ENCODE data around the gene MACROD2. TPM values are rescaled to one million over a fixed set of nuclear protein-coding genes. Genes with fewer than 3 reads are reported as not detected.

MACROD2 gene
- total RNA-seq, 1 donor: 0.81 TPM

DNA sequence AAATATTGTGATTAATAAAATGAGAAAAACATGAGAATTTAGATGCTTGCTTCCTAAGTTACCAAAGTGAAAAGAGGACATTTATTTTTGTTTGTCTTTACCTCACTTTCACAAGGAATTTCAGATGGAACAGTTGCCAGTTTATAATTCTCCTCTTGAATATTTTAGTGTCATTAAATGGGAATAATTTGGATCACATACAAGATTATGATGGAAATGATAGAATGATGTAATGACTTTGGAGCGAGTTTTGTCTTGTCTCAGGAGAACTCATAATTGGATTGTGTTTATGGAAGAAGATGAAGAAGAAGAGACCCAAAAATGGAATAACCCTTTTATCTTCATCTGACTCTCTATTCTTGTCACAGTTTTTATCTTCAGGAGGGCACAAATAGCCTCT lies 515.0 kb downstream of the MACROD2 start:
- DNase-seq (ENCODE audit: low read depth in 2 of 3, low spot score in 2 of 3): no peak

DNA sequence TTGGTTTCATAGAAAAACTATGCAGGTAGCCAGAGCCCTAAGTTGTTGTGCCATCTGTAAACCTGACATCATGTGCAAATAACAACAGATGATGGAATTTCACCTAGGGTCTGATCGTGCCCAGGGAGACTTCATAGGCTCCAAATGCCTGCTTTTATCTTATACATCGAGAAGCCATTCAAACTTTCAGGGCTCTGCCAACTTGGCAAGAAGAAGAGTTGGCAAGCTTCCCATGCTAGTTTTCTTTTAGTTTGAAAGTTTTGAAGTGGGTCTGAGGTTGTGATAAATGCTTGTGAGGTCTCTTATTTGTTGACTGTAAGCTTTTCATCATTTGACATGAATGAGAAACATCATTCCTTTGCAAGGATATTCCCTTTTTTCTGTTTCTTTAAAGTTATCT lies 517.5 kb downstream of the MACROD2 start:
- DNase-seq (ENCODE audit: low read depth in 2 of 3, low spot score in 2 of 3): no peak

DNA sequence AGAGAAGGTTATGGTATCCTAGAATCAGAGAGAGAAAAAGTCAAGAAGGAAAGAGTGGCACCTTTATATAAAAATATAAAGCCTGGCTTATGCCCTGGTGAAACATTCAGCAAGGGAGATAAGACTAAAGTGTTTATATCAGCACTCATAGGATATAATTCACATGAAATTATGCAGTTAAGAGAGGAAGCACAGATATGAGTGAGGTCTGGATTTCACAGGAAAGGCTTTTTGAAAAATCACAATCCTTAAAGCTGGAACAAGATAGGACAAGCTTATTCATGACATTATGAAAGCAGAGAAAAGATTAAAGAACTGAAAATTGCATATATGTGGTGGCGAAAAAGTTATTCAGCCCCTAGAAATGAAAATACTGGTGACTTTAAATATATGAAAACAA lies 523.3 kb downstream of the MACROD2 start:
- no peak for DNase-seq (ENCODE audit: low read depth in 2 of 3, low spot score in 2 of 3)

- DNase-seq (ENCODE audit: low read depth in 2 of 3, low spot score in 2 of 3): no peak
Observed at GRCh38 chr20:14521016-14521415, 525.7 kb downstream of the MACROD2 start.

DNA sequence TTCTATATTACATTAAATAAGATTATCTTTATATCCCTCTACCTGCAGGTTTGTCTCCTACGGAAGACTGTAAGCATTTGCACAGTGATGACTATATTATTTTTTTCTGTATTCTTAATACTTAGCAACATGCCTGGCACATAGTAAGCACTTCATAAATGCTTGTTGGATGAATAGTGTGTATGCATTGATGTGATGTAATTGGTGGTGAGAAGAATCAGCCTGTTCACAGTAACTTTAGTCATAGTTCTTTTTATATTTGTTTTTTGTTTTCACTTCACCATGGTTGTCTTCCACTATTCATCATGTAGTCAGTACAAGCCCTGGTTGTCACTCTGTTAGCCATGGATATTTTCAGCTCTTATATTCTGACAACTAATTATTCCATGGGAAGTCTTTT lies 526.1 kb downstream of the MACROD2 start:
- no peak for DNase-seq (ENCODE audit: low read depth in 2 of 3, low spot score in 2 of 3)

DNA sequence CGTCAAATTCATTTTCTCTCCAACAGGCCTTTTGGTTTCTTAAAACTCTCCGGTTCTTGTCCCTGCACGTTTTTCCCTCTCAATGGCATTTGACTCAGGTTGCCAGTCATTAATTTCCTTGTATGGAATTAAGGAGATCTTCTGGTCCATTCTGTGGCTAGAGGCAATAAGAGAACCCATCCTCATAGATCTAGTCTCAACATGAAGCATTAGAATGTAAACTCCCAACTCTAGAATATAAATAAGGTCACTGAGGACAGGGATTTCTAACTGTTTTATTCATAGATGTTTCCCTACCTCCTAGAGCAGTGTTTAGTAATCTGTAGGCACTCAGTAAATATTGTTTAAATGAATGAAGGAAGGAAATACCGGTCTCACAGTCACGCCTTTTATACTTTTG lies 527.3 kb downstream of the MACROD2 start:
- DNase-seq (ENCODE audit: low read depth in 2 of 3, low spot score in 2 of 3): no peak

GRCh38 chr20:14523090-14523489 lies 527.8 kb downstream of the MACROD2 start:
- no peak for DNase-seq (ENCODE audit: low read depth in 2 of 3, low spot score in 2 of 3)

DNA sequence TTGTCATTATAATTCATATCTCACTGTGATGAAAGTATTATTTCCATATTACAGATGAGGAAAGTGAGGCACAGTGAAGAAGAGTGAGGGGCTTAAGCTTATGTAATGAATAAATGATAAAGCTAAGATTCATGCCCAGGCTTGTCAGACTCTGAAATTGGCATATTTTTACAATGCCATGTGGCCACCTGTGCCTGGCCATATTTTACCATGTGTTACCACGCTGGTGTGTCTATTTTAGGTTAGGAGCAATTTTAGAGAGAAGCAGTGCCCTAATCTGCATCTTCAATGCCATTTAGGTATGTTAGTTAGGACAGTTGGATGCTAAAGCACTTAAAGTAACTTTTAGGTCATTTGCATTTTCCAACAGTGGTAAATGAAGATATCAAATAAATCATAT lies 530.1 kb downstream of the MACROD2 start:
- DNase-seq (ENCODE audit: low read depth in 2 of 3, low spot score in 2 of 3): no peak

DNA sequence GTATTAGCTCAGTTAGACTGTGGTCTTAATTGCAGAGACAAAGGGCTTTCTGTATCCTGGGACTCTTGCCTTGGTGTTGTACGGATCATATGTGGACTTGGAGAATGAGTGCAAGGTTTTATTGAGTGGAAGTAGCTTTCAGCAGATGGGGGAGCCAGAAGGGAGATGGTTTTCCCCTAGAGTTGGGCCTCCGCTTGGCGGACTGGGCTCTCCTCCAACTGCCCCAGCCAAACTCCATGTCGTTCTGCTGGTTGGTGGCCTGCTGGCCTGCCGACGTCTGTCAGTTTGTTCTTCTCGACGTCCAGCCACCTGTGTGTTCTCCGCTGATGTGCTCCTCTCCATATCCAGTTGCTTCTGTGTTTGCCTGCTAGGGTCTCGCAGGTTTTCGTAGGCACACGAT lies 531.6 kb downstream of the MACROD2 start:
- no peak for DNase-seq (ENCODE audit: low read depth in 2 of 3, low spot score in 2 of 3)

DNA sequence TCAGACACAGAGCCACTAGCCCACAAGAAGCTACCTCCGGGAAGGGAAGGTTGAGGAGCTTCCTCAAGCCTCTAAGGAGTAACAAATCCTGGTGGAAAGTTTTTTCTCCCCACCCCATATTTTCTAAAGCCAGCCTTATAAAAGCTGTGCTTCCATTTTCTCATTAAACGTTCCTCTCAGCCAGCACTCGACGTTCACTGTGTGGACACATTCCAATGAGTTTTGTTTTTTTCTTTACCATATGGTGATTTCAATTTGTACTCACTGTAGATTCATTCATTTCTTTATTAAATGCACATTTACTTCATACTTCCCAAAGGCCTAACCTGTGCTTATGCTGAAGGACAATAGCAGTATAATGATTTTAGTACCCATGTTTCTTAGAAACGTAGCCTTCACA lies 536.5 kb downstream of the MACROD2 start:
- no peak for DNase-seq (ENCODE audit: low read depth in 2 of 3, low spot score in 2 of 3)

DNA sequence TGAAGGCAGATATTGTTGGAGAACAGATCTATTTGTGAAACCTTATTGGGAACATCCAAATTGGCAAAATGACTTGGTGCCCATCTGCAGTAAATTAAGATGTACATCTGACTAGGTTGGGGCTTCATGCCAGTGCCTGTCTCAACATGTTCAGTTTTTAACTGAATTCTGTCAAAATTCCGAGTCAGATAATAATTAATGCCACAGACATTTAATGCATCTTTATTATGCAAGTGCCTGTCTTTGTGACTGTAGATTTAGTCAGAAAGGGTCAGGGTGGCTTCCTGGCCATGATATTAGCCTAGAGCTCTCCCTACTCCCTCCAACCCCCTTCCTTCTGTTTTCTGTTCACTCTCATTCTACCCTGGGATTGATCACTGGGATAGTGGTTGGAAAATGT lies 541.4 kb downstream of the MACROD2 start:
- DNase-seq (ENCODE audit: low read depth in 2 of 3, low spot score in 2 of 3): no peak

DNA sequence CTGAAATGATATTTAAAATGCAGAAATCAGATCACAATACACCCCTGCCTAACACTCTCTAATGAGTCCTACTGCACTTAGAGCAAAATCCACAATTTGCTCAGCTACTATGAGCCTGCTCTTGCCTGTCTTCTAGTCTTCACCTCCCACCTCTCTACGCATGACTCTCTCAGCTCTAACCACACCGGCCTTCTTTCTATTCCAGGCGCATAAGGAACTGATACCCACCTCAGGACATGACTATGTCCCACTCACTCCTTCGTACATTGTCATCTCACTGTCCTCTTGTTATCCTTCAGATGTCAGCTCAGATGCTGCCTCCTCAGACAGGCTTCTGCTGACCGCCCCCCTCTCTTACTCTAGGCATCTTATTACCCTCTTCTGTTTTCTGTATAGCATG lies 543.1 kb downstream of the MACROD2 start:
- no peak for DNase-seq (ENCODE audit: low read depth in 2 of 3, low spot score in 2 of 3)

DNA sequence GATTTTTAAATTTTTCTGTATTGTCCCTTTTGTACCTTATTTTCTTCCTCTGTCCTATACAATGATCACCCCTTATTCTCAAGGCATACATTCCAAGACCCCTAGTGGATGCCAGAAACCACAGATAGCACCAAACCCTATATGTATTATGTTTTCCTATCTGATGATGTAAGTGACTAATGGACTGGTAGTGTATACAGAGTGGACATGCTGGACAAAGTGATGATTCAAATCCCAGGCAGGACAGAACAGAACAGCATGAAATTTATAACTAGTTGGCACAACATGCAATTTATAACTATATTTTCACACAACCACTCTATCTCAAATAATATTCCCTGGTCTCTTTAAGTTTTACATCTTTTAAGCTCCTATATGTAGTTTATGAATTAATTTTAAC lies 547.7 kb downstream of the MACROD2 start:
- no peak for DNase-seq (ENCODE audit: low read depth in 2 of 3, low spot score in 2 of 3)

DNA sequence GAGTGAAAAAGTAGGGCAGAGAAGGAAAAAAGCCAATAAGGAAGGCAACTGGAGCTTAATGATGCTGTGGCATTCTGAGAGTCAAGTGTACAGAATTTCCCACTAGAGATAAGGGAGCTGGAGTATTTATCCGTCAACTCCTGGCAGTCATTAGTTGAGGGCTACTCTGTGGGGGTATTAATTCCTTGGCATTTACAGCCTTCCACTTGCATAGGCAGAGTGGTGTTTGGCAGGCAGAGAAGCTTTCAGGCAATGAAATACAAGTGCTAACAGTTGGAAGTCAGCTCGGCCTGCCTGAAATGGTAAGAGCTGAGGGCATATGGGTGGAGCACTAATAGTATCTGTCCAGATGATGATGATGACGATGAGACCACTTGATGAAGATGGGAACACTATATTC lies 549.4 kb downstream of the MACROD2 start:
- no peak for DNase-seq (ENCODE audit: low read depth in 2 of 3, low spot score in 2 of 3)

DNA sequence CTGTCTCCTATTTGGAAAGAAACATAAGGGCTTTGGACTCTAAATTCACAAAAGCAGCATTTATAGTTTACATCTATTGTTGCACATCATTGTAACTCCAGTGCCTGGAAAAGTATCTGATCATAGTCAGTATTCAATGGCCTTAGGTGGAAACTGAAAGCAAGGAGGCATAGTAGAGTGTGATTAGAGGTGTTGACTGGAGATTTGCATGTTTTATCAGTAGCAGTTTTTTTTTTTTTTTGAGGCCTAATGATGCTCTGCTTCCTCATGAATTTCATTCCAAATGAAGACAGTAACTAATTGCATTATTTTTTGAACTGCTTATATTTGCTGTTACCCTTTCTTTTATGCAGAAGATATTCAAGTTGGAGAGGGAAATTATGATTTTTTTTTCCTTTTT lies 555.3 kb downstream of the MACROD2 start:
- DNase-seq (ENCODE audit: low read depth in 2 of 3, low spot score in 2 of 3): no peak

GRCh38 chr20:14553774-14554534 lies 558.6 kb downstream of the MACROD2 start:
- DNase-seq (ENCODE audit: low read depth in 2 of 3, low spot score in 2 of 3): no peak

- DNase-seq (ENCODE audit: low read depth in 2 of 3, low spot score in 2 of 3): no peak
Observed at GRCh38 chr20:14555676-14556075, 560.4 kb downstream of the MACROD2 start.

GRCh38 chr20:14556206-14556605 lies 560.9 kb downstream of the MACROD2 start:
- no peak for DNase-seq (ENCODE audit: low read depth in 2 of 3, low spot score in 2 of 3)

DNA sequence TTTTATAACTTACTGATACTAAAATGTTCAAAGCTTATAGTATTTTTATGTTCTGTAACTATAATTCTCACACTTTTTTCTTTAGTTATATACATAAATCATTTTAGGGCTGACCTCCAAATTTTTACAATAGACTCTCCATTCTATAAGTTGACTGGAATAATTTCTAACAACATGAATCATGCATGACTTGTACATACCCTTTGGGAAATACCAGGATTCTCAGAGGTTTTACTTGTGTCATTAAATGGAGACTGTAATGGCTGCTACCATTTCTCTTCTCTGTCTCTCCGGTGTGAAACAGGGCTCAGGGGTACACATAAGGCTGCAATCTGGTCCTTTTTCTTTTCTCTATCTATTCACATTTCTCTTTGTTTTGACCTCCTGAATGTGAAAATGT lies 564.3 kb downstream of the MACROD2 start:
- DNase-seq (ENCODE audit: low read depth in 2 of 3, low spot score in 2 of 3): no peak

DNA sequence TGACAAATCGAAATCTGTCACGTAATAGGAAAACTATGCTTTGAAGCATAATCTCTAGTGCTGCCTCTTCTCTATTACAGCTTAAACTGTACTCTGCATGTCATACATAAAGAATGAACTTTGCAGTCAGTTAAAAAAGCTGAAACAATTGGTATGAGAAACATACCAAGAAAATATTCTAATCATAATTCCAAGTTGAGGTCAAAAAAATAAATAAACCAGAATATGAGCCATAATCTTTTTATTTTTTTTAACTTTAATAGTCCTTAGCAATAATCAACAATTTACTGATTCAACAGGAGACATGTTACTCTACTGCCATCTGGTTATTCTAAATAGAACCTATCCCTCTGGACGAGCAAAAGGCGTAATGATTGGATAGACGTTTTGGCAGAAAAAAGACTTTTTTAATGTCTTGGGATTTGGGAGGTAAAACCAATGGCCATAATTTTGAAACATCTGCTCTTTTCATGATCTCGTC lies 566.5 kb downstream of the MACROD2 start:
- DNase-seq (ENCODE audit: low read depth in 2 of 3, low spot score in 2 of 3): no peak

DNA sequence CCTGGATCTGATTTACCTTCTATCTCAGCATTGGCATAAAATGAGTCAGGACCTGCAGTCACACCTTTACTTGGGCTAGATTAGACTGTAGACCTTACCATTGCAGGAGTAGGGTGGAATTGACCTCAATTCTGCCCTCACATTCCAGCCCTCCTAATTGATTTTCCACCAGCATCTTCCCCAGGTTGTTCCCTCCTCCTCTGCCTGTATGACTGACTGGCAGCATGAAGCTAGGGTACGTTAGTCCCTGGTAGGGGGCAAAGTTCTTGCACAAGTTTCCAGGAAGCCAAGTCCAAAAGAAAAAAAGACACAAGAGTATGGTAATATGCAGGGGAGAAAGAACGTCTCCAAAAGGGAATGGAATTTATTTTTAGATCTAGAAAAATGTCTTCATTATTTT lies 567.7 kb downstream of the MACROD2 start:
- no peak for DNase-seq (ENCODE audit: low read depth in 2 of 3, low spot score in 2 of 3)

- no peak for DNase-seq (ENCODE audit: low read depth in 2 of 3, low spot score in 2 of 3)
Observed at GRCh38 chr20:14566505-14566904, 571.2 kb downstream of the MACROD2 start.

DNA sequence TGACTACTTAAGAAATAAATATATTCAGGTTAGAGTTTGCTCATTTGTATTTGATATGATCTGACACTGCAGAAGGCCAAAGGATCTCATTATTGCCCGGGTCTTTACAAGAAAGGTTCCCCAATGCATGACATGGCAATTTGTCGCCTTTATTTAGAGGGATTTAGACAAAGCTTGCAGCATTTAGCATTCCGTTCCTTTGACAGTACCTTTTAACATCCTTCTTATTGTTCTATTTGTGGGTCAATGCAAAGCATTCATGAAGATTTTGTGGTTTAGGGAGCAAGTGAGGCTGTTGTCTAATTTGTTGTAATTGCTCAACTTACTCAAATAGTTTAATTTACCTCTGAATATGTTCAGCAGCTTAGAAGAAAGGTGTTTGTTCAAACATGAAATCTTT lies 572.9 kb downstream of the MACROD2 start:
- DNase-seq (ENCODE audit: low read depth in 2 of 3, low spot score in 2 of 3): no peak

Measured in hematopoietic multipotent progenitor cell (in vitro differentiated cells).